Fibroblast of upper back skin (primary cell): ENCODE results near the gene ENHO.
A peak's percentile ranks its signal among the peaks of the same experiment; 100 is the strongest.

Source experiments
- DNase-seq: peaks from one replicate; pipeline ENCODE4 v3.0.0-alpha.2; 2013

ENHO gene

DNA sequence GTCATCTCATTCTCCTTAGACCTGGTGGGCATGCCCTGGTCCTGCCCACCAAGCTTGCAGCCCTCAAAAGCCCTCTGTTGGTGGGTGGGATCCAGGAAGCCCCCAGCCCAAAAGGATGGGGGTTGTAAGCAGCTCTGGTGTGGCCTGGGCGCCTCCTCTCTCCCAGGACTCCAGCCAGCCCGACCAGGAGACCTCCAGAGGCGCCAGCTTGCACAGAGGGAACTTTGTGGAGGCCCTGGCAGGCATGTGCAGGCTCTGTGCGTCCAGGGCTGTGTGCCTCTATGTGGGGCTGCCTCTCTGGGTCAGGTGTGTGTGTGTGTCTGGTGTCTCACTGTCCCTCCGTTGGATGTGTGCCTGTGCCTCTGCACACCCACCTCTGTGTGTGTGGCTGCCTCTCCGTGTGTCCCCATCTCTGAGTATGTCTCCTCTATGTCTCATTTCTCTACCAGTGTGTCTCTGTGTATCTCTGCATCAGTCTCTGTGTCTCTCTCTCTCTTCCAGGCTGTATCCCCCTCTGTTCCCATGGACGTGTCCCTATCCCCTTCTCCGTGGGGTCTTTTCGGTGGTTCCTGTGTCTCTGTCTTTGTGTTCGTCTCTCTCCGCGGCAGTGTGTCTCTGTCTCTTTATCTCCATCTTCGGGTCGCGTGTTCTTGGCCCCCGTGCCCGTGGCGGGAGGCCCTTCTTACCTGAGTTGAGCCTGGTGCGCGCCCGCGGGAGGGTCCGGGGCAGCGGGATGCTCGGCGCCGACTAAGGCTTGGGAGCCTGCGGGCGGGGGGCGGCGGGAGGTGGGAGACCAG, 501 bp downstream of the ENHO start:
- no peak for DNase-seq

DNA sequence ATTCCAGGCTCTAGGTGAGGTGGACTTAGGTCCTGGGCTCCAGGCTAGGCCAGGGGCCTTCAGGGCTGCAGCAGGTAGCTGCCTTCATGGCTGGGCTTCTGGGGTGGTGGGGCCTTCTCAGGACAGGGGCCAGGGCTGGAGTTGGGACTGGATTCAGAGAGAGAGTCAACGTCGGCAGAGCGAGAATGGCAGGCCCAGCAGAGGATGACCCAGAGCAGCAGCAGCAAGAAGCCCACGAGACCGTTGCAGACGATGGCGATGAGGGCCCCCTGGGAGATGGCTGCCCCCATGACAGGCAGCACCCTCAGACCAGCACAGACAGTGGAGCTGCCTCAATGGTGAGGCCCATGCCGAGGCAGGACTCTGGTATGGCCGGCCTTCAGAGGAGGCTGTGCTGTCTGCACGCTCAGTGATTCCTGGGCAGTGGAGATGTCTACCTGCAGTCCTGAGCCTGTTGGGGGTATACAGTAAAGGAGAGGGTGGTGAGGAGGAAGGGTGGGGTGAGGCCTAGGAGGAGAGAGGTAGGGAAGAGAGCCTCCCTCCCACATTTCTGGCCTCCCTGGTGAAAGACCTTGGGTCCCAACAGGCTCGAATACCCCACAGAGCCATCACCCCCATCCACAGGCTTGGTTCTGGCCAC, 1.3 kb downstream of the ENHO start:
- no peak for DNase-seq

GRCh38 chr9:34520505-34521385, 2.0 kb downstream of the ENHO start:
- no peak for DNase-seq

DNA sequence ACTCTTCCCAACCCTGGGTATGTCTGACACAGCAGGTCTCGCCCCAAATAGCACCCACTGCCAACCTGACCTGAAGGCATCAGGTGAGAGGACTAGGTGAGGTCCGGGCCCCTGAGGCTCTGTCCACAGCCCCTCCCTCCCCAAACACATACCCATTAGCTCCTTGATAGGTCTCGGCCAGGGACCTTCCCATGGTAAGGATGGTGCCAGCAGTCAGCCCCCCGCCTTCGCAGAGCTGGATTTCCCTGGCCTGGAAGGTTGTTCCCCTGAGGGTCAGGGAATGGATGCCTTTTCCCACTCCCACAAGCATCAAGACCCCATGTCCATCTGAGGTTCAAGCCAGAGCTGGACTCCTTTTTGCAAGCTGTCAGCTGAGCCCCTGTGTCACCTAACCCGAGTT, 2.7 kb downstream of the ENHO start:
- DNase-seq = no peak

GRCh38 chr9:34519321-34520020, 3.3 kb downstream of the ENHO start:
- no peak for DNase-seq

GRCh38 chr9:34518896-34519295, 3.9 kb downstream of the ENHO start:
- no peak for DNase-seq

- DNase-seq = no peak
These were observed 4.6 kb downstream of the ENHO start for GRCh38 chr9:34518110-34518616.

- DNase-seq = no peak
These were observed 5.6 kb downstream of the ENHO start for GRCh38 chr9:34517185-34517584.

DNA sequence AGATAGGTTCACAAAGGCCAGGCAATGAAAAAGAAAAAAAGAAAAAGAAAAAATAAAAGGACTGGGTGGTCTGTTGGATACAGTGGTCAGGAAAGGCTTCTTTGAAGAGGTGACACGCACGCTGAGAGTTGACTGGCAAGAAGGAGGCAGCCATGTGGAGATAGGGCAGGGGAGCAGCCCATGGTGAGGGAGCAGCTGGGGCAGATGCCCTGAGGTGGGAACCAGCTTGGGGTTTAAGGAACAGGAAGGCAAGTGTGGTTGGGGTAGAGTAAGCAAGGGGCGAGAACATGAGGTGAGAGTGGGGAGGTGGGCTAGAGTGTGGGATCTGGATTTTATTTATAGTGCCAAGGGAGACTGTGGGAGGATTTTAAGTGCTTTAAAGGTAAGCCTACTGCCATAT, 6.8 kb downstream of the ENHO start:
- no peak for DNase-seq

GRCh38 chr9:34514816-34515215, 8.0 kb downstream of the ENHO start:
- no peak for DNase-seq

- no peak for DNase-seq
These were observed 8.4 kb downstream of the ENHO start for GRCh38 chr9:34514401-34514800.

- peak; percentile 39 for DNase-seq
These were observed 9.1 kb downstream of the ENHO start for GRCh38 chr9:34513567-34514214.

- no peak for DNase-seq
These were observed 10.4 kb downstream of the ENHO start for GRCh38 chr9:34512131-34513078.

- no peak for DNase-seq
These were observed 12.0 kb downstream of the ENHO start for GRCh38 chr9:34510497-34511468.

DNA sequence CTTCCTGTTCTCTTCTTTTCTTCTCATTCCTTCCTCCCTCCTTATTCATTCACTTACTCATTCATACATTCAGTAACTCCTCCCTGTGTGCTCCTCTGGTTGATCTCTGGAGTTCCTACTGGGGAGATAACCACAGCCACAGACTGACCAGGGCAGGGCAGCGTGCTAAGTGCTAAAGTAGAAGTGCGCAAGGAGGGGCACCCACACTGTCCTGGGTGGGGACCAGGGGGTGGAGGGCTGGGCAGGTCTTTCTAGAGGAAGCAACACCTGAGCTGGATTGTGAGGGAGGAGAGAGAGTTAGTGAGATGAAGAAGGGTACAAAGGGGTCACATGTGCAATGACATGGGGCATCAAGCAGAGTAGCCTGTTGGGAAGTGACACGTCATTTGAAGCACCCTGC, 13.8 kb downstream of the ENHO start:
- DNase-seq = no peak

- no peak for DNase-seq
These were observed 14.3 kb downstream of the ENHO start for GRCh38 chr9:34508463-34508862.

GRCh38 chr9:34507966-34508365, 14.8 kb downstream of the ENHO start:
- no peak for DNase-seq

GRCh38 chr9:34507556-34507955, 15.2 kb downstream of the ENHO start:
- DNase-seq = no peak

DNA sequence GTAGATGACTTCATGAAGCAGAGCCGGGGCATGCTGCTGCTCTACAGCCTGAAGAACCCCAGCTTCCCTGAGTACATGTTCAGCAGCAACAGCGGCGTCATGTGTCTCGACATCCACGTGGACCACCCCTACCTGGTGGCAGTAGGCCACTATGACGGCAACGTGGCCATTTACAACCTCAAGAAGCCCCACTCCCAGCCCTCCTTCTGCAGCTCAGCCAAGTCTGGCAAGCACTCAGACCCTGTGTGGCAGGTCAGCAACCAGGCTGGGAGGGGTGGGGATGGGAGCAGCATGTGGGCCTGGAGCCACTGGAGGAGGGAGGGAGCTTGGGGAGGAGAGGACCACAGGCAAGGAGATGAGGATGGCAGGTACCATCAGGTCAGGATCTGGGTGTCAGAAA, 16.2 kb downstream of the ENHO start:
- no peak for DNase-seq
